ENCODE data around the gene ATG2A.

The ATG2A gene

DNA sequence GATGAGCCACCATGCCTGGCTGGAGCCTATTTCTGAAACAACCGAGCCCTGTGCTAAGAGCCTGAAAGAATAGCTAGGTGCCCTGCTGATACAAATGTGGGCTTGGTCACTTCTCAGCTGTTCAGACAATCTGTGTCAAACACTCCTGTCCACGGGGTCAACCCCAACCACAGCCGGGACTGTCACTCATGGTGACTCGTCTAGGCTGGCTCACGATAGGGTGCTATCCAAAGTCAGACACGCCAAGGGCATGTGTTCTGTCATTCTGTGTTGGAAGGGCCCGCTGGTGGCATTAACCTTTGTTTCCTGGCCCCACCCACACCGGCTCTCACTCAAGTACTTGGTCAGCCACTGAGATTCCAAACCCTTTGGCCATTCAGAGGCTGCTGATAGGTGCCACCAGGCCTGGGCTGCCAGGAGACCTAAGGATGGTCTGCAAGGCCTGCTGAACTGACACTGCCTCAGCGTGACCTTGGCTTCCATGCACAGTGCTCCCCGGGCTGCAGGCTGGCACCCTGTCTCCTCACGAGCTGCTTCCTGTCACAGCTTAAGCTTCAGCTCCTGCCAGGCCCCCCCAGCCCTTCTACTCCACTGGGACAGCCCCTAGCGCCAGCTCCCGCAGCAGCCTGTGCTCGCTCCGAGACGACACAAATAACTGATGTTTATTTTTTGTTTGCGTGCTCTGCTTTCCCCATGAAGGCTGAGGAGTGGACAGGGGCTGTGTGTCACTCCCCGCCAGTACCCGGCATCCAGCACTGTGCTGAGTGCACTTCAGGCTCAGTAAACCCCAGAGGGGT is 58.3 kb downstream of the ATG2A start:
- FAIRE-seq (no peak), DNase-seq (ENCODE audit: insufficient read length, low spot score) (no peak)
- TF ChIP-seq, protein P1, sequence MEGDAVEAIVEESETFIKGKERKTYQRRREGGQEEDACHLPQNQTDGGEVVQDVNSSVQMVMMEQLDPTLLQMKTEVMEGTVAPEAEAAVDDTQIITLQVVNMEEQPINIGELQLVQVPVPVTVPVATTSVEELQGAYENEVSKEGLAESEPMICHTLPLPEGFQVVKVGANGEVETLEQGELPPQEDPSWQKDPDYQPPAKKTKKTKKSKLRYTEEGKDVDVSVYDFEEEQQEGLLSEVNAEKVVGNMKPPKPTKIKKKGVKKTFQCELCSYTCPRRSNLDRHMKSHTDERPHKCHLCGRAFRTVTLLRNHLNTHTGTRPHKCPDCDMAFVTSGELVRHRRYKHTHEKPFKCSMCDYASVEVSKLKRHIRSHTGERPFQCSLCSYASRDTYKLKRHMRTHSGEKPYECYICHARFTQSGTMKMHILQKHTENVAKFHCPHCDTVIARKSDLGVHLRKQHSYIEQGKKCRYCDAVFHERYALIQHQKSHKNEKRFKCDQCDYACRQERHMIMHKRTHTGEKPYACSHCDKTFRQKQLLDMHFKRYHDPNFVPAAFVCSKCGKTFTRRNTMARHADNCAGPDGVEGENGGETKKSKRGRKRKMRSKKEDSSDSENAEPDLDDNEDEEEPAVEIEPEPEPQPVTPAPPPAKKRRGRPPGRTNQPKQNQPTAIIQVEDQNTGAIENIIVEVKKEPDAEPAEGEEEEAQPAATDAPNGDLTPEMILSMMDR (IDR thresholded peaks at IDR 0.05; ENCODE audit: insufficient read depth, missing control alignments): no peak

DNA sequence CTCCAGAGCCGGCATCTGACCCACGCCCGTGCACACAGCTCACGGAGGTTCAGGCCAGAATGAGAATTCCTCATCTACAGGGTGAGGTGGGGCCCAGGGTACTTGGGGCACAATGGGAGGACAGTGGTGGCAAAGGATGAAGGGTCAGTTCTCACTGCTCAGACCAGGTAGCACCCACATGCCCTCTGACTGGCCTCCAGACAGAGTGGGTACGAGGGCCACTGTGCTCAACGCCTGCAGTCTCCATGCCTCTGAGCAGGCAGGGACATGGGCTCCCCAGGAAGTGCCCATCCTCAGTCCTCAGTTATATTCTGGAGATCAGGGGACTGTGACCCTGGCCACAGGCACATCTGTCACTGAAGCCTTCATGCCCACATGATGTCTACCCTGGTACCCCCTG is 59.5 kb downstream of the ATG2A start:
- no peak for FAIRE-seq
- DNase-seq (ENCODE audit: insufficient read length, low spot score): no peak
- TF ChIP-seq, protein P1 (IDR thresholded peaks at IDR 0.05; ENCODE audit: insufficient read depth, missing control alignments): no peak

DNA sequence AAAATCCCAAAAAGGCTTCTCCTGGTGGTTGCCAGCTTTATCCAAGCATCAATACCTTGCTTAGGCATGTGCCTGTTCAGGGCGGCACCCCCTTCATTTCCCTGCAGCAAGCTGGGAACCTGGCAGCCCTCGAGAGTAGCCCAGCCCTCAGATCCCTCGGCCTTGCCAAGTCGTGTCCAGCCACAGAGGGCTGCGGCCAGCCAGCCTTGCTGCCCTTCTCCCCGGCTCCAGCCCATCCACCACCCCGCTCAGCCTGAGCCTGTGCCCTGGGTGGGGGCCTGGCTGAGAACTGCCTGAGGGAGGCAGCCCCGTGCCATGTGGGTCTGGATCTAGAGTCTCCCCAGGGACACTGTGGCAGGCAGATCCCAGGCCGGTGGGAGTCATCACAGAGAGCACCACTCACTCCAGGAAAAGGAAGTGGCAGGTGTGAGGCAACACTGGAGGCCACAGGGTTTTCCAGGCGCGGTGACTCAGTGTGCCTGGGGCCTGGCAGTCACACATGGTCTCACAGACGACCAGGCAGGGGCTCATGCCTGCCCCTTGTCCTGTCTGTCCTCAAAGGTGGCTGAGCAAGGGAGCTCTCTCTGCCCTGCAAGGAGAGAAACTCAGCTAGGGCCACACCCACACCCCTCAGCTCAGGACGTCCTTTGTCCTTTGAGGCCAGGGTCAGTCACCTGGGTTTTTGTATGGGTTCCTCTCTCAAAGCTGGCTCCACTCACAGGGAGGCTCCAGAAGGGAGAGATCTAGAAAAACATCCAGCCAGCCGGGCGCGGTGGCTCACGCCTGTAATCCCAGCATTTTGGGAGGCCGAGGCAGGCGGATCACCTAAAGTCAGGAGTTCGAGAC is 60.4 kb downstream of the ATG2A start:
- DNase-seq (ENCODE audit: insufficient read length, low spot score) (no peak), FAIRE-seq (no peak)
- TF ChIP-seq, protein P1 (IDR thresholded peaks at IDR 0.05; ENCODE audit: insufficient read depth, missing control alignments): no peak

DNA sequence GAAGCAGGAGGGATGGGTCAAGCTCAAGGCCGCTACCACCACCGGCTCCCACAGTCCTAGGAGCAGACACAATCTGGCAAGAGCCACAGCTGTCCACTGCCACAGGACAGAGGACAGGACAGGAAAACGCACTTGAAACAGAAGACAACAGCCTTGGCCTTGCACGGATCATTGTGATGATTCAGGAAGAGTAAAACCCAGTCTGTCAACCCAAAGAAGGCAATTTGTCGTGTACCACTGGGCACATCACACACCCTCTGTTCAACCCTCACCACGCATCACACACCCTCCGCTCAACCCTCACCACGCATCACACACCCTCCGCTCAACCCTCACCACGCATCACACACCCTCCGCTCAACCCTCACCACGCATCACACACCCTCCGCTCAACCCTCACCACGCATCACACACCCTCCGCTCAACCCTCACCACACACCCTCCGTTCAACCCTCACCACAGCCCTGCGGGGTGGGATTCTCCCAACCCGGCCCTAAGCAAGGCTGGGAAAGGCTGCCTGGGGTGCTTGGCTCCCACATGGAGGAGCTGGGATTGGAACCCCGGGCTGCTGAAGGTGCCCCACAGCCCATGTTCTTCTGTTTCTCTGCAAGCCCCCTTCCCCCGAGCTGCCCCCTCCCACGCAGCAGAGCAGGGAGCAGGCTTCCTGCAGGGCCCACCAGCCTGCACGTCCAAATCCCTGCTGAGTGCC is 61.3 kb downstream of the ATG2A start:
- DNase-seq (ENCODE audit: insufficient read length, low spot score): no peak
- no peak for FAIRE-seq
- TF ChIP-seq, protein P1 (IDR thresholded peaks at IDR 0.05; ENCODE audit: insufficient read depth, missing control alignments): no peak

DNA sequence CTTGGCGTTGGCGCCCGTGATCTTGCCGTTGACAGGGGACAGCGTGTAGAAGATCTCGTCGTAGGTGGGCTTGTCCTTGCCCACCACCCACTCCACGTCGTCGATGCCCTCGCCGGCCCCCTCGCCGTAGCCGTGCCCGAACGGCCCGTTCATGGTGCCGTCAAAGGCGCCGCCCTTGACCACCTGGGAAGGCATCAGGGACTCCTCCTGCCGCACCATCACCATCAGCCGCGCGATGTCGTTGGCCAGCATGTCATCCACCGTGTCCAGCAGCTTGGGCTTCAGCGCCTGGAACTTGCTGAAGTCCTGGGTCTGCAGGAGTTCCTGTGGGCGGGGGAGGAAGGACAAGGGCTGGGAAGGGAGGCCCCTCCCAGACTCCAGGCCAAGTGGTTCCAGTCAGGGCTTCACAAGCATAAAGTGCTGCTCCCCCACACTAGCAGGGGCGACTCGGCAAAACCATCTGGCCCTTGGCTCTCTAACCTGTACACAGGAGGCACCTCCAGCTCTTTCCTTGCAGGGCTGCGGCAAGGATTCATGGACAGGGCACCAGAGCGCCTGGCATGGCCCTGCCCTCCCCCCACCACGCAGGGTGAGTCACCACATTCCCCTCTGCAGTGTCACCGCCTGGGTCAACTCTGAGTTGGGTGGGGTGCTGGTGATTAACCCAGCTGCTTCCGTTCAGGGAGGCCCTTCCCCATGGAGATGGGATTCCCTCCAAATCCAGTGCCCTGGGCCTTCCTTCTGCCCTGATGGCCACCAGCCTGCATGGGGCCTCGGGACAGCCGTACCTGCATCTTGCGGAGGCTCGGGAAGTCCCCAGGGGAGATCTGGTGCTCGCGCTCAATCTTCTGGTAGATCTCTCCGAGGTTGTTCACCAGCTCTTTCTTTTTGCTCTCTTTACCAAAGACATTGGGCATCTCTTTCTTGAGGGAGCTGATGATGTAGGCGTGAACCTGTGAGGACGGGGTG is 62.2 kb downstream of the ATG2A start:
- DNase-seq (ENCODE audit: insufficient read length, low spot score): no peak
- TF ChIP-seq, protein P1 (IDR thresholded peaks at IDR 0.05; ENCODE audit: insufficient read depth, missing control alignments): no peak
- FAIRE-seq: no peak

DNA sequence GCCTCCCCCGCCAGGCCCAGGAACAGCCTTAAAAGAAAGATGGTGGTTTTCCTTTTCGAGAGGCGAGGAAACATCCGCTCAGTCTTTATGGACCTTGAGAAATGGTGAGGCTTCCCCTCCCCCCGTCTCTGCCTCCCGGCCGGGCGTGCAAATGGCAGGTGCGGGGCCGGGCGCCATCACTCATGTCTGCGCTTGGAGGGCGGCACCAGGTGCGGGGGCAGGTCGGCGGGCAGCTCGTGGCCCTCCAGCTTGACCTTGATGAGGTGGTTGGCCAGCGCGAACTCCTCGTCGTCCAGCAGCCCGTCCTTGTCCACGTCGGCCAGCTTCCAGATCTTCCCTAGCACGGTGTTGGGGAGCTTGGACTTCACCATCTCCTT is 62.9 kb downstream of the ATG2A start:
- TF ChIP-seq, protein P1 (IDR thresholded peaks at IDR 0.05; ENCODE audit: insufficient read depth, missing control alignments): no peak
- FAIRE-seq (no peak), DNase-seq (ENCODE audit: insufficient read length, low spot score) (no peak)
